HUES48 (cell line): Measurements from ENCODE around the gene OR6S1.
"Not testable (repeated sequence)": the region's sequence is repeated elsewhere in the genome, so short reads cannot be mapped to it uniquely, and the experiment has no call there.

Experiments used
- H3K27ac ChIP-seq: one replicate; pipeline ENCODE4 v1.7.0; 2013; ENCODE audit warnings: low read depth, low read length, inconsistent platforms
- H3K27me3 ChIP-seq: 2 replicates; pipeline ENCODE4 v1.6.1; 2013; ENCODE audit warnings: mild to moderate bottlenecking, low read length; ENCODE audit not compliant: control insufficient read depth, insufficient read depth
- H3K36me3 ChIP-seq: 2 replicates; pipeline ENCODE4 v1.6.1; 2013; ENCODE audit warnings: low read length; ENCODE audit not compliant: control insufficient read depth, insufficient read depth
- H3K4me1 ChIP-seq: 2 replicates; pipeline ENCODE4 v1.6.1; 2013; ENCODE audit warnings: mild to moderate bottlenecking, low read length; ENCODE audit not compliant: control insufficient read depth, insufficient read depth
- H3K4me3 ChIP-seq: 2 replicates; pipeline ENCODE4 v1.5.1; 2013; ENCODE audit warnings: mild to moderate bottlenecking, low read depth, low read length
- H3K9ac ChIP-seq: 2 replicates; pipeline ENCODE4 v1.6.1; 2013; ENCODE audit warnings: mild to moderate bottlenecking, low read depth, low read length, moderate library complexity
- H3K9me3 ChIP-seq: 2 replicates; pipeline ENCODE4 v1.6.1; 2013; ENCODE audit warnings: low read length; ENCODE audit not compliant: control insufficient read depth, insufficient read depth

OR6S1 gene

DNA sequence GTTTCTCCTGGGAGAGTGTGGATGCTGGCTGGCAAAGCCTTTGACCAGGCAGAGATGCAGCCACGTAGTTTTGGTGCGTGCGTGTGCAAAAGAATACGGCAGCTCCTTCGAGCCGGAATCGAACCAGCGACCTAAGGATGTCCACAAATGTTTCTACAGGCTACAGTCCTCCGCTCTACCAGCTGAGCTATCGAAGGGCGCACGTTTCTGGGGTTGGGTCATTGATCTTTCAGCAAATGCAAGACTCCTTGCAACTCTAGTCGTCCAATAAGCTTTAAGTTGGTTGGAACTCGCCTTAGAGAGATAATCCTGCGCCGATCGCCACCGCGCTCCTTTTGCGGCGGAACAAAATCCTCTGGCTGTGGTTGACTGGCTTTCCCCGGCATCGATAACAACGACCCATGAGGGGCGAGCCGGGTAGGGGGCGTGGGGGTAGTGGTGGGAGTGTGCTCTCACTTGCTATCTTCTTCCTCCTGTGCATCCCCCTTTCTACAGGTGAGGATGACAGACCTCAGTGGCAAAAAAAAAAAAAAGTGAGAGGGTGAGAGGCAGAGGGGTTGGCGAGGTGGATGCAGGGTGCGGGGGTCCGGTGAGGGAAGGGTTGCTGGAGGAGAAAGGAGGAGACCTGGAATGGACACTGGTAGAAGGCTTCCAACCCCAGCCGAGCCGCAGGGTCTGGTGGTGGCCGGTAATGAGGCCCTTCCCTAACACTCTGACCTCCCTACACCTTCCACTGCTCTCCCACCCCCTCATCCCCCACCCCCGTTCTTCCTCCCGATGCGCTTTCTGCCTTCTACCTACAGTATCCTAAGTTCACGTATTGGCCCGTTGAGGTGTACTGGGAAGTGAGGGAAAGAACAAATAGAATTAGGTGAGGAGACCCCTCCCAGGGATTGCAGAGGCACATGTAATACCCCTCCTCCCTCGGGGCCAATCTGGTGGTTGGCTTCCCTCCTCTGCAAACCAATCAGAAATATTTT, 11.8 kb upstream of the OR6S1 start:
- Histone ChIP-seq H3K9ac (no peak overlapping the region), H3K4me3 (peak overlapping the region; percentile 60), H3K9me3 (no peaks in the 10 kb centered on the region), H3K36me3 (no peaks in the 10 kb centered on the region), H3K27ac (no peak overlapping the region), H3K4me1 (peaks cover 4% of the 10 kb centered on the region; the same call in 1 of the 2 replicates), H3K27me3 (peaks cover 23% of the 10 kb centered on the region)

GRCh38 chr14:20645481-20645880, 4.0 kb upstream of the OR6S1 start:
- no peaks in the 10 kb centered on the region for H3K9me3 ChIP-seq
- H3K9ac ChIP-seq, result no peak overlapping the region
- no peak overlapping the region for H3K27ac ChIP-seq
- no peak overlapping the region for H3K4me3 ChIP-seq
- no peaks in the 10 kb centered on the region for H3K36me3 ChIP-seq
- H3K4me1 ChIP-seq, result no peaks in the 10 kb centered on the region
- H3K27me3 ChIP-seq, result no peaks in the 10 kb centered on the region

DNA sequence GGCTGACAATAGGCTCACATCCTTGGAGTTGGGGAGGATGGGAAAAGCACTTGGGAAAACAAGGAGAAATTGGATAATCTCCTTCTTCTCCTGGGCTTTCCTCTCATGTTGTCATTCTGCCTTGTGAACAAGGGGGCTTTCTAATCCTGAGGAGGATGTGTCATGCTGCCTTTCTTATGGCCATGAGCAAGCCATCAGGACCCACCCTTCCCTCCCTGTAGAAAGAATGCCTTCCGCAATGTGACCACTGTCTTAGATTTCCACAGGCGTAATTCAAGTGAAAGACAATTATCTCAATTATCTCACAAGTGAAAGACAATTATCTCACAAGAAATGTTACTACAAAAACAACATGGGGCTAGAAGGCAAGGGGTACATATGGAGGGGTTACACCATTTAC, 3.0 kb upstream of the OR6S1 start:
- H3K9me3 ChIP-seq, result no peaks in the 10 kb centered on the region
- no peaks in the 10 kb centered on the region for H3K36me3 ChIP-seq
- H3K4me1 ChIP-seq, result no peaks in the 10 kb centered on the region
- no peak overlapping the region for H3K4me3 ChIP-seq
- H3K27me3 ChIP-seq, result no peaks in the 10 kb centered on the region
- H3K9ac ChIP-seq, result no peak overlapping the region
- no peak overlapping the region for H3K27ac ChIP-seq

- H3K27ac ChIP-seq, H3K36me3 ChIP-seq, H3K4me1 ChIP-seq, H3K9me3 ChIP-seq, H3K9ac ChIP-seq, H3K4me3 ChIP-seq, H3K27me3 ChIP-seq: not testable (repeated sequence)
These were observed 1.3 kb upstream of the OR6S1 start for GRCh38 chr14:20642755-20643154.

- H3K27me3 ChIP-seq, result no peaks in the 10 kb centered on the region
These were observed 691 bp upstream of the OR6S1 start for GRCh38 chr14:20642182-20642581.

DNA sequence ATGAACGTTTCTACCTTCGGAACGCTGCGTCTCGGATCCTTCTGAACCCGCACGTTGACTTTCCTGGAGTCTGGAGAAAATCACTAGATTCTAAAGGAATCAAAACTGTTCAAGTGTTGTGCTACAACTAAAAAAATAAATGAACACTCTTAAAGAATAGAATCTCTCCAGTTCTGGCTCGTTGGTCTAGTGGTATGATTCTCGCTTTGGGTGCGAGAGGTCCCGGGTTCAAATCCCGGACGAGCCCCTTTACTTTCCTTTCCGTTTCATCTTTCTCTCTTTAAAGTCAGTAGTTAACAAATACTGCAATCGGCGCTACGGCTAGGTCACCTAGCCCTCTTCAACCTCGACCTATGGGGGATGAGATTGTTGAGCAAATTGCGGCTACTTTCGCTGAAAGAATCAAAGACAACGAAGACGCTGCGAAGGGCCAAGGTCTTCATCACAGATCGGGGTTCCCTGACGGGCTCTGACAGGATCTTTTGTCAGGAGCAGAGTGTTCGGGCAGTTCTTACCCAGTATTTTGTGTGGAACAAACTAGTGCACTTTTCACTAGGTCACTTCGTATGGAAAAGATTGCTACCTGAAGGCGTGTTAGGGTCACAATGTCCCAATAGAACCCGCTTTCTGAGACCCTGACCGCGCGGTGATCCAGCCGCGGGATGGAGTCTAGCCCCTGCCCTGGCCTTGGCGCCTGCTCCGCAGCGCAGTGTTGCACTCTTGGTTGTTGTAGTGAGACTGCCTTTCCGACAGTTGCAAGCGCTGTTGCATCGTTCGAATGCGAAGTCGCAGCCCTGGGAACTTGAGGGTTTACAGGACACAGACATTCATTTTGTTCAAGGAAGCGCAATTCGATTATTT, 8.4 kb downstream of the OR6S1 start:
- Histone ChIP-seq H3K9me3 (no peaks in the 10 kb centered on the region), H3K9ac (no peak overlapping the region), H3K27me3 (peaks cover 31% of the 10 kb centered on the region), H3K4me3 (peak overlapping the region; percentile 88), H3K27ac (peak overlapping the region; percentile 68), H3K4me1 (0 out of 2 replicates have a peak, but pooled peaks cover 9% of the 10 kb centered on the region), H3K36me3 (no peaks in the 10 kb centered on the region)

More at GRCh38 chr14:20642182-20642581, 691 bp upstream of the OR6S1 start:
- H3K4me1 ChIP-seq, result no peaks in the 10 kb centered on the region
- no peaks in the 10 kb centered on the region for H3K9me3 ChIP-seq
- H3K4me3 ChIP-seq, result no peak overlapping the region
- no peak overlapping the region for H3K27ac ChIP-seq
- H3K9ac ChIP-seq, result no peak overlapping the region
- H3K36me3 ChIP-seq, result no peaks in the 10 kb centered on the region

GRCh38 chr14:20632448-20632830, 9.1 kb downstream of the OR6S1 start:
- H3K4me3 ChIP-seq, result peak overlapping the region; percentile 88
- no peak overlapping the region for H3K9ac ChIP-seq
- H3K9me3 ChIP-seq, result no peaks in the 10 kb centered on the region
- no peak overlapping the region for H3K27ac ChIP-seq
- peaks cover 37% of the 10 kb centered on the region for H3K27me3 ChIP-seq
- H3K4me1 ChIP-seq, result peaks cover 15% of the 10 kb centered on the region; the same call in 1 of the 2 replicates
- H3K36me3 ChIP-seq, result no peaks in the 10 kb centered on the region

DNA sequence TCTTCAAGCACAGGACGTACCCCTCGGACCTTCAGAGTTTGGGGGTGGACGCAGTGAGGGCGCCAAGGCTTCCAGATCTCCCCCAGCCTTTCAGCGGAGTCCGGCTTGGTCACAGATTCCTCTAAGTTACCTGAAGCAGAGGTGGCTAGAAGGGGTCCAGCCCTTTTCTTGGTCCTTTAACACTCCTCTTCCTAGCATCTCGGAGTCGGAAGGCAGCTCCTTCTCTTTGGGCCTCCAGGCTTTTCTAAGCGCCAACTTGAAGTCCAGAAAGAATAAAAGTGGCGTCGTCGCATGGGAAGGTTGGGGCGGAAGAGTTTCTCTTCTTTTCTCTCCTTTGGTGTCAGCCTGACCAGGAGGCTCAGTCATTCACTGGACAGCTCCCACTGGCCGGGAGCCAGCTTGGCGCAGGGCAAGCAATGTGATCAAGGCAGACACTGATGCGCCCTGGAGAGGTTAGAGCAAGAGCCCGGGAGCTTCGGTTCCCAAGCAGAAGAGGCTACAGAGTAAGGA, 9.6 kb downstream of the OR6S1 start:
- Histone ChIP-seq H3K9ac (no peak overlapping the region), H3K27ac (no peak overlapping the region)

GRCh38 chr14:20631023-20631879, 10.2 kb downstream of the OR6S1 start:
- peaks cover 48% of the 10 kb centered on the region for H3K27me3 ChIP-seq
- no peaks in the 10 kb centered on the region for H3K36me3 ChIP-seq
- no peaks in the 10 kb centered on the region for H3K9me3 ChIP-seq
- H3K4me1 ChIP-seq, result peaks cover 19% of the 10 kb centered on the region
- peak overlapping the region; percentile 88 for H3K4me3 ChIP-seq
- no peak overlapping the region for H3K9ac ChIP-seq
- H3K27ac ChIP-seq, result no peak overlapping the region

More for the DNA sequence above, 9.6 kb downstream of the OR6S1 start:
- peaks cover 18% of the 10 kb centered on the region for H3K4me1 ChIP-seq
- peaks cover 41% of the 10 kb centered on the region for H3K27me3 ChIP-seq
- H3K9me3 ChIP-seq, result no peaks in the 10 kb centered on the region
- no peaks in the 10 kb centered on the region for H3K36me3 ChIP-seq
- H3K4me3 ChIP-seq, result peak overlapping the region; percentile 88

DNA sequence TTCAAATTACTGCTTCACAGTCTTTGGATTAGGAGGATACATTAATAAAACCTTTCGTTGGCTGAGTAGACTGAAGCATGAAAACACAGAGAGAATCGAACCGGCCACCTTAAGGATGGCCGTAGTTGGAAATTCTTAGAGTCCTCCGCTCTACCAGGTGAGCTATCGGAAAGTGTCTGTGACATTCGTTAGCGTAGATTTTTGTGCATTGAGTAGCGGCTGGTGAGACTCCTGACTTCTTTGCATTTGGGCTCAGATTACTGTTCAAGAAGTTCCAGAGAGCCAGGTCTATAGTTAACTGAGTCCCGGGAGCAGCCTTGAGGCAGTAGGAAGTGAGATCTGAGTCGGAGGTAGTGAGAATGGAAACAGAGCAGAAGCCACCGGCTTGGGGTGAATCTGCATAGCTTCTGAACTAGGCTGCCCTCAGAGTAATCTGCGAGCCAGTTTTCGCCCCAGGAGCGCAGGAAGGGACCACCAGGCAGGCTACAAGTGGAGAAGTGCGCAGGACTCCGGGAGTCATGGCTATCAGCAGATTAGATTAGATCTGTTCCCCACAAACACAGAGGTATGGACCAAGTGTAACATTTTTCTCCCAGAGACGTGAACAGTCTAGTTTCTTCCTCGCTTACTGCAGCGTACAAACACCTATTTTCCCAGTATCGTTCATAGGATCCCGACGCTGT, 11.0 kb downstream of the OR6S1 start:
- no peak overlapping the region for H3K27ac ChIP-seq
- peaks cover 19% of the 10 kb centered on the region for H3K4me1 ChIP-seq
- H3K27me3 ChIP-seq, result peaks cover 49% of the 10 kb centered on the region
- no peaks in the 10 kb centered on the region for H3K36me3 ChIP-seq
- H3K9me3 ChIP-seq, result no peaks in the 10 kb centered on the region
- H3K4me3 ChIP-seq, result peak overlapping the region; percentile 88
- no peak overlapping the region for H3K9ac ChIP-seq
